ENCODE results near the gene TMEM192.

DNA sequence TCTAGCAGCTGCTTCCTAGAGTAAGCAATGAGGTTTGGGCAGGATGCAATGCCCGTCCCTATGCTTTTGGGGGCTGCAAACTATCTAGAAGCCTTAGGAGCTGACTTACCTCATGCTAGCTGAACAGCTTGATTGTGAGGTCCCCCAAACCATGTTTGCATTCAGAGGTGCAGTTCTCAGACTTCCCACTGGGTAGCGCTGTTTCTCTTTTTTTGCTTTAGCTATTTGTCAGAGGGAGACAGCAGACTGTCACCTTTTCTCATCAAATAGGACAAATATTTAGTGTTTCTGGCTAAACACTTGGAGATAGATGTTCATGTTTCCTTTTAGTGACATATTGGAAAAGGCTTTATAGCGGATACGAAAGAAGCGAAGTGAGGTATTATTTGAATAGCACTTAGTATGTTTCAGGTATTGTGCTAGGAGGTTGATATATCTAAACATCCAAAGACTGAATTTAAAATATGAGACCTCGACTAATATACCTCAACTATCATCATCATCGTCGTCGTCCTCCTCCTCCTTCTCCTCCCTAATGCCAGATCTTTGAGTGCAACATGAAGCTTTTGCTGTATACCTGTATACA is 18.7 kb upstream of the TMEM192 start:
- no peak for TF ChIP-seq POLR2A (IDR thresholded peaks at IDR 0.05)
- TF ChIP-seq, protein P1, sequence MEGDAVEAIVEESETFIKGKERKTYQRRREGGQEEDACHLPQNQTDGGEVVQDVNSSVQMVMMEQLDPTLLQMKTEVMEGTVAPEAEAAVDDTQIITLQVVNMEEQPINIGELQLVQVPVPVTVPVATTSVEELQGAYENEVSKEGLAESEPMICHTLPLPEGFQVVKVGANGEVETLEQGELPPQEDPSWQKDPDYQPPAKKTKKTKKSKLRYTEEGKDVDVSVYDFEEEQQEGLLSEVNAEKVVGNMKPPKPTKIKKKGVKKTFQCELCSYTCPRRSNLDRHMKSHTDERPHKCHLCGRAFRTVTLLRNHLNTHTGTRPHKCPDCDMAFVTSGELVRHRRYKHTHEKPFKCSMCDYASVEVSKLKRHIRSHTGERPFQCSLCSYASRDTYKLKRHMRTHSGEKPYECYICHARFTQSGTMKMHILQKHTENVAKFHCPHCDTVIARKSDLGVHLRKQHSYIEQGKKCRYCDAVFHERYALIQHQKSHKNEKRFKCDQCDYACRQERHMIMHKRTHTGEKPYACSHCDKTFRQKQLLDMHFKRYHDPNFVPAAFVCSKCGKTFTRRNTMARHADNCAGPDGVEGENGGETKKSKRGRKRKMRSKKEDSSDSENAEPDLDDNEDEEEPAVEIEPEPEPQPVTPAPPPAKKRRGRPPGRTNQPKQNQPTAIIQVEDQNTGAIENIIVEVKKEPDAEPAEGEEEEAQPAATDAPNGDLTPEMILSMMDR (IDR thresholded peaks at IDR 0.05), result peak; percentile 69 to 88 (median 82)

All from uterus (tissue), 2 donors.